ENCODE data around the gene FSTL1.

The FSTL1 gene

DNA sequence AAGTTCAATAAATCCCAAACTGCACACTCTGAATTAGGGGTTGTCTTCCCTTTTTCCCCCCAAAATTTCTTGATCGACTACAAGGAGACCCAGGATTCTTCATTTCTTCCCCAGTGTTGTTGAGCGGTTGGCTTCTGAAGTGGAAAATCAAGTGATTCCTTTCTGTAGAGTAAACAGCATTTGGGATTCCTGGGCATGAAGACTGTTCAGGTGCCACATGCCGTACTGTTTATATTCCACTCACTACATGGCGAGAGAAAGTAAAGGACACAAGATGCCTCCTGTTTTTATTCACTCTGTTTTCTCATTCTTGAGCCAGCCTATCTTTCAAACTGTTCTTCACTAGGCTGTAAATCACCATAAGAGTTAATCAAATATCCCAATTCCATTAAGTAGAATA is 12.6 kb downstream of the FSTL1 start:
- no peak for DNase-seq

DNA sequence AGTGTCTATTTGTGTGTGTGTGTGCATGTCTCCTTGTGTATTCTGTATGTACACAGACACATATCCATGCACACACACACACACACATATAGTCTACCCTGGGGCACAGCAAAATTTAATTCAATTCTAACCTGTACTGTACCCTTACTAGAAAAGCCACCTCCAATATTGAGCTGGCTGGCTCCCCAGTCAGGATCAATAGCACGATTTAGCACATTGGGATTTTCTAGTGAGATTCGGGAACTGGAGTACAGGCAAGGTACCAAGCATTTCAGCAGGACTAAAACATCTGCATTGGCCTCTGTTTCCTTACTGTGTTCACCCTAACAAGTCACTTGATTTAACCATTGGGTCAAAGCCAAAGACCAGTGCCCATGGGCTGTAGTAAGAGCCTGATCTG is 13.2 kb downstream of the FSTL1 start:
- DNase-seq, result no peak

DNA sequence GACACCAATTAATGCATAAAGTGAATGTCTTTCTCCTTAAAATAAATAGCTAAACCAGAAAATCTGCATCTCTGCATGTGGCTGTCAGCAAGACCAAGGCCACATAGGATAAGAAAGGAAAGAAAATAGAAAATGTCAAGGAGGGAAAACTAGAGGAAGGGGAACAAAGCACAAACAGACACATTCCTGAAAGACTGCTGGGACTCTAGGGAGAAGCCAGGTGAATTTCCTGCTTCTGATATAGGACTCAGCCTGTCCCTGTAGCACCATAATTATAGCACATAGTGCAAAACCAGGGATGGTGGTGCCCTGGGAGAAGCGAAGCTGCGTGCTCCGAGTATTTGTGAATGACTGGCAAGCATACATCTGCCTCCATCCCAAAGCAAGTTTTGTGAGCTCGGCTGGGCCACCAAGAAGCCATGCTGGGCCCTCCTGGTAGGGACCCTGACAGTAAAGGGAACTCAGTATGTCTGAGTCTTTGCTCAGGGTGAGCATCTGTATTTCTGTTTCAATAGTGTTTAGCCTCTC is 14.2 kb downstream of the FSTL1 start:
- no peak for DNase-seq

DNA sequence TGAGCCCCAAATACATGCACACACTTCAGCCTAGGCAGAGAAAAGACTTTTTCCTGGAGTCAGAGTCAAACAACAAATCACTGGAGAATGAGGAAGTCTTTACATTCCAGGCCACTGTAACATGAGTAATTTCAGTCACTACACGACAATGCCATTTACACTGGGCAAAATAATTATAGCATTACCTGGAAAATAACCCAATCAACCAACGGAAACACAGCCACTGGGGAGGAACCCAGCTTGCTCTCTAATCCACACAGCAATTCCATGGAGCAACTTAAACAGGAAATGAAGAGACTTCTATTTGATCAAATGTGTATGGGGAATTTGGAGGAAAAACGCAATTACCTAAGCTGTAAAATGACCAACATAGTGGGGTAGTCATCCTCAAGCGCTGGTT is 15.2 kb downstream of the FSTL1 start:
- no peak for DNase-seq

DNA sequence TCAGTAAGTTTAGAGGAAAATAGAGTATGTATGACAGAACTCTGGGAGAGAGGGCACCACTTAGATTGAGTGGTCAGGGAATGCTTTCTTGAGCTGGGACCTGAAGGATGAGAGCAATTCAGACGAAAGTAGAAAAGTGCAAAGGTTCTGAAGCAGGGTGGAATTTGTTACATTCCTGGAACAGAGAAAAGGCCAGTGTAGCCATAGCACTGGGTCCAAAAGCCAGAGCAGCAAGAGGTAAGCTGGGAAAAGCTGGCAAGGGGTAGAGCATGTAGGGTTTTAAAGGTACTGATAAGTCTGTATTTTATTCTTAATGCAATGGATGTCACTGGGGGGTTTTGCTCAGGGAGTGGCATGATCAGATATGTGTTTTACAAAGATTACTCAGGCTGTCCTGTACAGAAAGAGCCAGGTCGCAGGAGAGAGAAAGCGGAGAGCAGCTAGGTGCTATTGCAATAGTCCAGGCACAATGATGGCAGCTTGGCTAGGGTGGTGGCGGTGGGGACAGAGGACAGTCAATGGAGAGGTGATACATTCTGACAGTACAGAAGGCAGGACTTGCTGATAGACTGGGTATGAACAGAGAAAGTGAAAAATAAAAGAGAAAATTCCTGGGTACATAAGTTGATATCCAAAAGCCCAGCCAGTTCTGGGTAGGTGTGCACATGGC is 17.0 kb downstream of the FSTL1 start:
- no peak for DNase-seq

DNA sequence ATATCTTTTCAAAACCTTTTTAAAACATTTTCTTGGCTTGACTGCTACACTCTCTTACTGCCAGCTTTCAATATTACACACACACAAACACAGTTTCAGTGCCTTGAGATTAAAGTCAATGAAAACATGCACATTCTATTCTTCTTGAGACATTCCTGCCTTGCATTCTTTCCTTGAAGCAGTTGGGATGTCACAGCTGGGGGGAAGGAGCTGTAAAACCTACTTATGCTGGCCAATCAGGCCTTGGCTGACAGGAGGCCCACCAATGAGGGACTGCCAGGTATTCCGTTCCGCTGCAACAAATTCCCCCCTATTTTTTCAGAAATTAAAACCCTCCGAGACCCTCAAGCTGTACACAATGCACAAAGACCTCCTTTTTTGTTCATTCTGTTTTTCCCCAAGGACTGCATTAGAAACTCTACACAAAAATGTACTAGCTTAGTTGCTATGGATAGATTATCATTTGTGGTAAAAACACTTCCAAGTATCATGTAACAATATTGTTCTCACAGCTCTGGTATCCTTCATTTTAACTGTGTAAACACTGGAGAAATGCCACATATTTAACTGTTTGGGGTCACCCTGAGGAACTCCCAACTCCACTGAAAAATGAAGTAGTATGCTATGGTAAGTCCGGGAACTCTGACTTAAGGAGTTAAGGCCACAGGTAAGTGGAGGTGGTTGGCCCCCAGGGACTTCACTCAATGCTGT is 18.5 kb downstream of the FSTL1 start:
- DNase-seq, result peak; percentile 74

DNA sequence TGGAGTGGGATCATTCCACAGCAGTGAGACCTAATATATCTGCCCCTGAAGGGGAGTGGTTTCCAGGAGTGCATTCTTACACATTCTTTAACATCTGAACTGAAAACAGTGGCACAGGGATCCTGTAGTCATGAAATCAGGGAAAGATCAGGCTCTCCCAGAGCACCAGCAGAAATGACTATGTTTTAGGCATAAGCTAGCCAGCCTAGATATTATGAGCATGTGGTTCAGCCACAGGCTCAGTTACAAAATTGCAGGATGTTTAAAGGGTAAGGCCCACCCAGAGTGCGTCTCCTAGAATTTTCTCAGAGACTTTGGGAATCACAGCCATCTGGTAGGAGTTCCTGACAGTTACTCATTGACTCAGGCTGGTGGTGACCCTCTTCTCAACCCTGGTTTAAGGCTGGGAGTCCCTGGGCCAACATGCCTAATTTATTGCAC is 20.9 kb downstream of the FSTL1 start:
- peak; percentile 48 for DNase-seq

DNA sequence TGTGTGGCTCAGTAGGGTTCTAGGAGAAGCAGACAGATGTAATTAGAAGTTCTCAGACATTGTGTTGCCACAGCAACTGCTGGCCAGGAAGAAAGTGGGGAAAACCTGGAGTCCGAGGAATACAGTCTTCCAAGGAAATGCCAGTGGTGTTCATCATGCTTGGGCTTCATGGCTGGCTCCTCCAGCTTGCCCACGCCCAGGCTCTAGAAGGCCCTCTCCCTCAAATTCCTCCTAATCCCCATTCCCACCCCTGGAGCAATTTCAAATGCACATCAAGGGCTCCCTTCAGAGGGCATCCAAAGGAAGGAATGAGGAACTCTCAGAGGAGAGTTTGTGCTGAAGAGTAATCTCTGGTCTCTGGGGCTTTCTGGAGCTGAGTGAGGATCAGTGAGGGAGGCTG is 21.9 kb downstream of the FSTL1 start:
- no peak for DNase-seq

DNA sequence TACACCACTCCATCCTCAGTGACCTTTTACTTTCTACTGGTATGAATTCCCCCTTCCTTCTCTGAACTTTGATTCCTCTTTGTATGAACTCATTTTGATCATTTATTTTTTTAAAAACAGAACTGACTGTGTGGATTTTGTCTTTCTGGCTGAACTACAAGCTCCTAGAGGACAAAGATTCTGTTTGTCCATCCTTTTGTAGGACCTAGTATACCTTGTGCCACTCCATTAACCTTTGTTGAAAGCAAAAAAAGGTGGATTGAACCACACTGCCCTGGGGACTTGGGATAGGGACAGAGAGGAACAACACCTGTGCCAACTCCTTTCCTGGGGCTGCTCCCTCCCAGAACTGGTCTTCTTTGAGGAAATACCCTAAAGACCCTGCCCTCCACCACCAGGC is 23.6 kb downstream of the FSTL1 start:
- DNase-seq, result no peak

DNA sequence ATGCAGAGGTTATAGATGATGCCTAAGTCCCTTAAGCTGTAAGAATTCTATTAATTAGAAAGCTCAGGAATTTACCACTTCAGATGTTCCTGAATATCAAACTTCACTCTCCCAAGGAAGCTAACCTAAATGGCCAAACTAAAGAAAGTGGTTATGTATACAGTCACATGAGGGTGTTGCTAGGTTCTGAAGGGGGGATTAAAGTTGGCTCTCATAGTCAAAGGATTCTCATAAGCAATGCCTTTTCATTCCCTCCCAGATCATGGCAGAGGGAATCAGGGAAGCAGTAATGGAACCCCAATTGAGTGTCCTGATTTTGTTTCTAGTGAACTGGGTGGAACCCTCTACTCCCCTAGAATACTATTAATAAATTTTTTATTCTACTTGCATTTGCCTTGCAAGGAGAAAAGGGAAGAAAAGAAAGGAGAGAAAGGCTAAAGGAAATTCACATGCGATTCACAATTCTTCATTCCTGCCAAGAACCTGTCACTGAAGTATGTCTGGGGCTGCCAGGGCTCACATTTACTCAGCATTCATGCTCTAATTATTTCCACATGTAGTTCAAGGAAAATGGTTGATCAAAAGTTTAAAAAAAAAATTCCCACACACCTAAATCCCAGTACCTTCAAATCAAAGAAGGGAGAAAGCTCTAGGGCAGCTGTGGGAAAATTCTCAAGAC is 25.1 kb downstream of the FSTL1 start:
- peak; percentile 77 for DNase-seq

DNA sequence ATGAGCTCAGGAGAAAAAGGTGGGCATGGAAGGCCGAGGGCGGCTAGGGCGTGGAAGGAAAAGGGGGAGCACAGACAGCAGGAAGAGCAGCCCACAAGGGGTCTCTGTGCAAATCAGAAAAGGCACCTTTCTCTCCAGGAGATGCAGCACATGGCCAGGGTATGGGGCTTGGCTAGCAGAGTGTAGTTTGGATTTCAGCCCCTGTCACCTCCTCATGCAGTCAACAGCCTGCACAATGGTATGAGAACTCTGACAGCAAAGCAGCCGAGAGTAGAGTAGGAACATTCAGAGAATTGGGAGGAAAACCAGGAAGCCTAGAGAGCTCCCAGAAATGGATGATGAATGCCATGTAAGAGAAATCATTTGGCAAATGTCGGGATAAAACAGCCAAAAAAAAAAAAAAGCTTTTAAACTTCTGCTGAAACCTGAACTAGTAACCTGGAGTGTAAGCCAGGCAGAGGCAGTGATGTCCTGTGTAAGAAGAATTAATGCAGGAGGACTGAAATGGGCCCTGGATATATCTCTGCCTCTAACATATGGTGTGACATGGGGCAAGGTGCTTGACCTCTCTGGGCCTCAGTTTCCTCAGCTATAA is 25.7 kb downstream of the FSTL1 start:
- DNase-seq, result no peak

DNA sequence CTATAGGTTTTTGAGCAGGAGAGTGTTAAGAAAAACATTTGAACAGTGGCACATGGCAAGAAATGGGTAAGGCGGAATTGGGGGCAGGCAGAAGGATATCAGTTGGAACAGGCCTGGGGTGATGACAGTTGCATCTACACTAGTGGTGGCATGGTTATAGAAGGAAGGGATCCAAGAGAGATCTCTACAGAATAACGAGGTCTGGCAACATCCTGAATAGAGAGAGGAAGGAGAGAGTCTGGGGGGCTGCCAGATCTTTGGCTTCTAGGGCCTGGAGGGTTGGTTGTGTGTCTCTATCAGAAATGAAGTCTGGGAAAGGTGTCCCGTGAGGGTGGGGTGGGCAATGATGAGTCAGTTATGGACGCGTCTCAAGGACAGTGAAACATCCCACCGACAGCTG is 26.3 kb downstream of the FSTL1 start:
- no peak for DNase-seq

DNA sequence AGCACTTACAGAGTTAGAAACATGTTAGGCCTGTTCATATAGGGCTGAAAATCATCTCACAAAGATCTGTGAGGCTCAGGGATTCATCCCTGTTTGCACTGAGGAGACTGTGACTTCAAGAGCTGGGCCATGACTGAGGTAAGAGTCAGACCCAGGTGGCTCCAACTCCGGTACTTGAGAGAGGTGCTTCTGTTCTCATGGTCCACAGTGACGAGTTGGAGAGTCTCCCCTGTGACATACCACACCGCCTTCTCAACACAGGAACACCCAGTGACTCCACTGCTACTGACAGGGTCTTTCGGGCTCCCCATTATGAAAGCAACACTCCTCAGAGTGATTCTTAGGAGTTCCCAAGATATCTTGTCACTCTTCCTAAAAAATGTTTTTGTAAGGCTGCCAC is 27.4 kb downstream of the FSTL1 start:
- no peak for DNase-seq

DNA sequence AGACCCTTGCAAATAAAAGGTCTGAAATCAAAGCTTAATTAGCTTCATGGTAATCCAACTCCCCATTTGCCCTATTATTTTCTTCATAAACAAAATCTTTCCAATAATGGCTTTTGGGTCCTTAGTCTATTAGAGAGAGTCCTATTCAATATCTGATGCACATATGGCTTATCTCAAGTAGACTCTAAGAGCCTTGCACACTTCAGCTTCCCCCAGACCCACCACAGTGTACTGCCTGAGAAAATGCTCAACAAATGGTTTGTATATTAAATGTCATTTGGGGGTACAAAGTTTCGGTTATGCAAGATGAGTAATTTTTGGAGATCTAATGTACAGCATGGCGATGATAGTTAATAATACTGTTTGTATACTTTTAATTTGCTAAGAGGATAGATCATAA is 28.9 kb downstream of the FSTL1 start:
- no peak for DNase-seq

DNA sequence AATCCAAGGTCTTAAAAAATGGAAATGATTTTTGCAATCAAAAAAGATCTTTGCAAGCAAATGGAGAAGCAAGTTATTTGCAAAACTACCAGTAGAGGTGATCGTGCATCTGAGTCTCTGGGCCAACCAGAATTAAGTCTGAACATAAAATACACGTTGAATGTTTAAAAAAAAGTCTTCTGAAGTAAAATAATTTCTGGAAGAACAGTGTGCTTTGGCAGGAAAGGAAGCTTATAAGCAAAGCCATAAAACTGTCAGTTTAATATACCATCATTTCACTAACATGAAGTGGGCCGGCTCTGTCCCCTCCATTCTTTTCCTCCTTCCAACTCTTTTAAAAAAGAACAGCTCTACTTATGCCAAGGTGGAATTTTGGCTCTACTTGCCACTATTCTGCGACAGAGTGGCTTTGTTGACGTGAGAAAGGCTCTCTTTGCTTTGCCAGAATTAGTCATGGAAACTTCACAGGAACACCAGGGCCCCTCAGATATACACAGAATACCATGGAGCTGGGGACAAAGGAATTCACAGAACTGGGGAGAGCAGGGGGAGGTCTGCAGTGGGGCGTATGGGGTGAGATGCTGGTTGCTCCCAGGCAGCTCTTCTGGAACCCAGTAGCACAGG is 29.8 kb downstream of the FSTL1 start:
- peak; percentile 65 for DNase-seq

DNA sequence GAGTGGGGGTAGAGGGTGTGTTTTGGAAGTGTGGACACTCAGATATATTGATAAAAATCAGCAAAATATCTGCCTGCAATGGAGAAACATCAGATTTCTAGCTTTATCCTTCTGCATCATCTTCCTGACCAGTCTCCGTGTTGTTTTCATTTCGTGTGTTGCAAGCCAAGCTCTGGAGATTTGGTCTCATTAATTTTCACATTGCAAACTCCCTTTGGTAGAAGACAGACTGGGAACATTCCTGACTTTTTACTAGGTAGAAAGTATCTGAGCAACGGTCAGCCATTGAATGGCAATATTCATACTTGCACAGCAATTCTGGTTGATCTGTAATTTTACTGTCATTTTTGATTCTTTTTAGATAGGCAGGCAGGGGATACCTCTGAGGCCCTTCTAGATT is 30.4 kb downstream of the FSTL1 start:
- no peak for DNase-seq

DNA sequence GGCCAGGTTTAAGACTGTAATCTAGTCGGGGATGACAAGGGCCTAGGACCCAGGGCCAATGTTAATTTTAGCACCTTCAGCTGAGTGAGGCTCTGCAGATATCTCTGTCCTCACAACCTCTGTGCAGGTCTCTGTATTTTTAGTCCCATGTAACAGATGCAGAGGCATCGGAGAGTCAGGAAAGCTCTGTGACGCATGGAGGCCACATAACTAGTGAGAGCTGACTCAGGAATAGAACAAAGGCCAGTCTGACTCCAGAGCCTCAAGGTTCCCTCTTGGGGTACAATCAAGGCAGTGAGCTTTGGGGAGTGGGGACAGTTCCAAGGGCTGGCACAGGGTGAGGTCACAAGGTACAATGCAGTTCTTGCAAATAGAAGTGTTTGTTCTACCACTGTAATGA is 31.0 kb downstream of the FSTL1 start:
- no peak for DNase-seq

DNA sequence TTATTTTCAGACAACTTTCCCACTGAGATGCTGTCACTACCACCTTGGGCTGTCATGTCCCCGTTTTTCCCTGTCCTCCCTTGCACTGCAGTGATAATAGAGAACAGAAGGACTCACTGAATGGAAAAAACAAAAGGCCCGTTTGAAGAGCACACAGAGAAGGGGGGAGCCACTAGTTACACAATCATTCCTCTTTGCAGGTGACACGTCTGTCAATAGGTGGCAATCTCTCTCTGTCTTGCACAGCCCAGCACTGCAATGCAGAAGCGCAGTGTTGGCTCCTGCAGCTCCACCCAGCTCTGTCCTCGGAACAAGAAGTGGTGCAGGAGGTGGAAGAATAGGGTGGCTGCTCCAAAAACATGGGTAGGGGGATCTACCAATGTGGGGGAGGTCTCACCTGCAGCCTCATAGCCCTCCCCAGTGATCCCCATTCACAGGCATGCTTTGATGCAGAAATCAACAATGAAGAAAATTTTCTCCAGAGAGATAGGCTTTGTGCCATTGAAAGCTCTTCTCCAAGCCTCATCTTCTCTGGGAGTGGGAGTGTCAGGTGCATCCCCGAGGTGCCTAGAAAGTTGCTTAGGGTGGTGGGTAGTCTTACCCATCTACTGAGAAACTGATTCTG is 31.8 kb downstream of the FSTL1 start:
- no peak for DNase-seq

DNA sequence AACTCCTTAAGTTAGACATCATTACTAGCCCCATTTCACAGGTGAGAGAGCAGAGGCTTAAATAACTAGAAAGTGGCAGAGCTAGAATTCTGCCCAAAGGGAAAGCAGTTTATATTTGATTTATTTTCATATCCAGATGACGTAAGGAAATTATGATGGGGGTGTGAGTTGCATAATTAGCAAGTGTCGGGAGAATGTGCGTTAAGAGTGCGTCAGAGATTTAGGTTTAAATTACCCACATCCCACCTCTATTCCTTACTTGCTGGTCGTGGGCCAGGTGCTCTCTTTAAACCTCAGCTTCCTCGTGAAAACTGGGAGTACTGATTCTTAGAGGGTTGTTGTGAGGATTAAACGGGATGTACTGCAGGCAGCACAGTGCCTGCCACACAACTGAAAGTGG is 32.3 kb downstream of the FSTL1 start:
- DNase-seq, result no peak

DNA sequence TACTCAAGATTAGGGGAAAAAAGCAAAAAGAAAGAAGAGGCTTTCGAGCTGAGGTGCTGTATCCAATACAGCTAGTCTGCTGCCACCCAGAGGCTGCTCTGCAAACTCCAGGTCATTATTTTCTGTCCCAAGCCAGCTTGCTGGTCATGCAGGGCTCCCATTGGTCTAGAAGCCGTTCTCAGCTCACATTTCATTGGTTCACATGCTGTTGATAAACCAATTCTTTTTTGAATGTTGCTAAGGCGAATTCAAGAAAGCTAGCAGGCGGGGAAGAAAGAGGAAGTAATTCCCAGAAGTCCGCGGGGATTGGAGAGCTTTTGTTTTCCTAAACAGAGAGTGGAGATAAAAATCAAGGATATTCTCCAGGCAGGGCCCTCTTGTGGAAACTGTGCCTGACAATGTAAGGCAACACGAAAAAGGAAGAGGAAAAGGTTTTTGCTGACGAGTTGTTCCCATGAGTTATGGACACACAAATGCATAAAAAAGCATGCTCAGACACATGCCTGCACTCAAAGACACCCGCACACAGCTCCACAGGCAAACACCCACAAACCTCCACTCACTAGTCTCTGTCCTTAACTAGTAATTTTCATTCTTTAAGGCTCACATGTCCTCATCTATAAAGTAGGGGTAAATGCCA is 33.4 kb downstream of the FSTL1 start:
- DNase-seq, result peak; percentile 97

DNA sequence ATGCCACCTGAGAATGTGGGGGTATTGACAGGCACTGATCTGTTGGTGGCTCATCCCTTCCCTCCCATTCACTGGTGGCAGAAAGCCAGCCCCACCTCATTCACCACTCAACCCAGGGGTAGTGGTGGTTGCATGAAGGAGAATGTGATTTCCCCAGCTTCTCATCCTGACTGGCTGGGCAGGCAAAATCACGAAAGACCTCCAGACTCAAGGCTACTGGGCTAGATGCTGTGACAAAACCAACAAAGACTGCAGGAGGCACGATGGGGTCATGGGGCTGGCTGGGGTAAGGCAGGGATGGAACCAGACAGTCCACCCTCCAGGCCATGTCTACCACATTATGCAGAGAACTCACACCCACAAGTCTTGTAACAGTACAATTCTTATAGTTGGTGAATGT is 33.9 kb downstream of the FSTL1 start:
- no peak for DNase-seq

DNA sequence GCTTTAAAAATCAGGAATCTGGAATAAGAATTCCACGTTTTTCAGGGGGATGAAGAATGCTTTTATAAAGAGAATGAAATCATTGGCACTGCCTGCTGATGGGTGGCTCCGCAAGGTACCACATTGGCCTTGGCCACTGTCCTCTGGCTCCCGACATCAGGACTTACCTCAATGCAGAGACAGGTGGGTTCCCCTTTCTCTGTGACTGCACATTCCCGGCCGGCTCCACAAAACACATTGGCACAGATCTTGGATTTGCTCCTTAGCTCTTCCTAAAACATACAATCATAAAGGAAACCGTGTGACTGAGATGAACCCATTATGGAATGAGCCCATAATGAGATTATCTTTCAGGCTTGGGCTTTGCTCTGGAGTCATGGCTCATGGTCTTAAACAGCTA is 35.0 kb downstream of the FSTL1 start:
- DNase-seq, result no peak

Measured in femur (tissue), 1 donor.